Uterus (tissue), 4 donors: ENCODE measurements around the gene MMP25. TPM values are rescaled to one million over a fixed set of nuclear protein-coding genes. Genes with fewer than 3 reads are reported as not detected.
A peak's percentile ranks its signal among the peaks of the same experiment; 100 is the strongest.

ENCODE experiments used
- DNase-seq, 2 donors: peaks; one replicate each; pipeline ENCODE4 v3.0.0-alpha.2; 2019 to 2020
- H3K27ac ChIP-seq, 2 donors: fragments of 200-600 bp; sonication (generic); 1 replicate in 1 of 2; 2 replicates in 1 of 2; pipeline ENCODE4 v1.5.1; 2016 to 2018
- H3K27me3 ChIP-seq, 2 donors: fragments of 200-600 bp; sonication (generic); one replicate each; pipeline ENCODE4 v1.5.1; 2018 to 2019; ENCODE audit warnings: control low read depth in 1 of 2
- H3K36me3 ChIP-seq, 2 donors: fragments of 200-600 bp; sonication (generic); one replicate each; pipeline ENCODE4 v1.5.1; 2019; ENCODE audit warnings: control low read depth in 1 of 2
- H3K4me1 ChIP-seq, 2 donors: fragments of 200-600 bp; sonication (generic); one replicate each; pipeline ENCODE4 v1.5.1; 2018 to 2019; ENCODE audit warnings: control low read depth in 1 of 2
- H3K4me3 ChIP-seq, 2 donors: fragments of 200-600 bp; sonication (generic); 1 replicate in 1 of 2; 2 replicates in 1 of 2; pipeline ENCODE4 v1.5.1; 2018 to 2019; ENCODE audit warnings: mild to moderate bottlenecking in 1 of 2
- H3K9me3 ChIP-seq, 2 donors: fragments of 200-600 bp; sonication (generic); one replicate each; pipeline ENCODE4 v1.5.1; 2019; ENCODE audit warnings: control low read depth in 1 of 2
- POLR2A ChIP-seq, 2 donors: fragments of 450-650 bp; IDR thresholded peaks; one replicate each; pipeline ENCODE4 v1.6.1; 2016; ENCODE audit warnings: antibody characterized with exemption in 2 of 2, mild to moderate bottlenecking in 1 of 2, moderate library complexity in 1 of 2
- intact Hi-C: fragments of 100-400 bp; cut with DNase I; formaldehyde crosslinking; loops from one replicate; pipeline ENCODE4 v1.15.1; 2023; ENCODE audit warnings: low total_unique reads
- total RNA-seq, 4 donors: library from RNA; depleted of rRNA in 3 of 4; stranded (reverse); fragments of >200 nt in 3 of 4; gene quantifications; one replicate each; pipeline versions ENCODE4 v1.1.0 to v1.2.4, GENCODE V29; 2014 to 2023
- TF ChIP-seq, protein P1 (sequence below), 4 experiments: fragments of 200-600 bp in 2 of 4; fragments of 450-650 bp in 2 of 4; sonication (generic) in 2 of 4; IDR thresholded peaks; one replicate each; pipeline ENCODE4 v1.5.1; 2016 to 2019; ENCODE audit warnings: antibody characterized with exemption in 4 of 4, mild to moderate bottlenecking in 2 of 4, moderate library complexity in 1 of 4
- donor health status: DM: yes; HTN: yes; CAD: no.

MMP25 gene
- total RNA-seq, 4 donors from 2014 or later, result 0.21 to 1.1 TPM; not detected in 2

DNA sequence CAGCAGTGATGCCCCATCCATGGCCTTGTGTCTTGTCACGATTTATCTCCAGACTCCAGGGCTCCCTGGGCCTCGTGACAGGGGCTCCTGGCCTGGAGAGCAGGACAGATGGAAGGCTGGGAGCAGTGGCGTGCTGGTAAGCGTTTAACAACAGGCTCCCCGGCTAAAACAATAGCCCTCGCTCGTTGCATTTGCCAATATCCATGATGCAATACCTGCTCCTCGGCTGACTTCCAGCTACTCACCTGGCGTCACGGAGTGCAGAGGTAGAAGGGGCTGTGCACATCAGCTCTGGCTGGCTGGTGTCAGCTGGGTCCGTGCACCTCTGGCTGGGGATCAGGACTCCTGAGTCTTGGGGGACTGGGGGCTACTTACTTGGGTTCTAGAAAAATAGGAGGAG is 8.1 kb upstream of the MMP25 start:
- DNase-seq, result no peak
- peaks cover 18 to 36% of the 10 kb centered on the region in 2 donors for H3K27me3 ChIP-seq
- no peak for TF ChIP-seq POLR2A (IDR thresholded peaks at IDR 0.05)
- TF ChIP-seq, protein P1, sequence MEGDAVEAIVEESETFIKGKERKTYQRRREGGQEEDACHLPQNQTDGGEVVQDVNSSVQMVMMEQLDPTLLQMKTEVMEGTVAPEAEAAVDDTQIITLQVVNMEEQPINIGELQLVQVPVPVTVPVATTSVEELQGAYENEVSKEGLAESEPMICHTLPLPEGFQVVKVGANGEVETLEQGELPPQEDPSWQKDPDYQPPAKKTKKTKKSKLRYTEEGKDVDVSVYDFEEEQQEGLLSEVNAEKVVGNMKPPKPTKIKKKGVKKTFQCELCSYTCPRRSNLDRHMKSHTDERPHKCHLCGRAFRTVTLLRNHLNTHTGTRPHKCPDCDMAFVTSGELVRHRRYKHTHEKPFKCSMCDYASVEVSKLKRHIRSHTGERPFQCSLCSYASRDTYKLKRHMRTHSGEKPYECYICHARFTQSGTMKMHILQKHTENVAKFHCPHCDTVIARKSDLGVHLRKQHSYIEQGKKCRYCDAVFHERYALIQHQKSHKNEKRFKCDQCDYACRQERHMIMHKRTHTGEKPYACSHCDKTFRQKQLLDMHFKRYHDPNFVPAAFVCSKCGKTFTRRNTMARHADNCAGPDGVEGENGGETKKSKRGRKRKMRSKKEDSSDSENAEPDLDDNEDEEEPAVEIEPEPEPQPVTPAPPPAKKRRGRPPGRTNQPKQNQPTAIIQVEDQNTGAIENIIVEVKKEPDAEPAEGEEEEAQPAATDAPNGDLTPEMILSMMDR (IDR thresholded peaks at IDR 0.05), result no peak
- H3K4me3 ChIP-seq, result no peak overlapping the region
- H3K9me3 ChIP-seq, result no peaks in the 10 kb centered on the region
- intact Hi-C loops, result no loop called here
- no peaks in the 10 kb centered on the region for H3K4me1 ChIP-seq
- no peaks in the 10 kb centered on the region for H3K36me3 ChIP-seq
- no peak overlapping the region for H3K27ac ChIP-seq

DNA sequence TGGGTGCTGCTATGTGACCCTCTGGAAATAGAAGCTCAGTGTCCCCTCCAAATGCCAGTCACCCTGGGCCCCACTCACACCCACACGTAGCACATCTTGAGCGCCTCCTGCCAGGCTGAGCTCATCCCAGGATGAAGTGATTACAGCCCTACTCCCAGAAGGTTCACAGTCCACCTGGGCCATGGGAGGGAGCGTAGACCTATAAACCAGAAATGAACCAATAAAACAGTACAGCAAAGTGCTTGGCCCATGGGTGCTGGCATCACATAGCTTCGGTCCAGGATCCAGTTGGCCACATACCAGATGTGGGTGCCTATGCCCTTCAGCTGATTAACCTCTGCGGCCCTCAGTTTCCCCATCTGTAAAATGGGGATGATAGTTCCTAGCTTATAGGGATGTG is 7.5 kb upstream of the MMP25 start:
- H3K27me3 ChIP-seq, result peaks cover 18 to 42% of the 10 kb centered on the region in 2 donors
- H3K4me1 ChIP-seq, result no peaks in the 10 kb centered on the region
- no peak for DNase-seq
- no peaks in the 10 kb centered on the region for H3K9me3 ChIP-seq
- no peak overlapping the region for H3K4me3 ChIP-seq
- no peak for TF ChIP-seq POLR2A (IDR thresholded peaks at IDR 0.05)
- TF ChIP-seq, protein P1 (IDR thresholded peaks at IDR 0.05), result no peak
- intact Hi-C loops, result no loop called here
- no peaks in the 10 kb centered on the region for H3K36me3 ChIP-seq
- no peak overlapping the region for H3K27ac ChIP-seq

DNA sequence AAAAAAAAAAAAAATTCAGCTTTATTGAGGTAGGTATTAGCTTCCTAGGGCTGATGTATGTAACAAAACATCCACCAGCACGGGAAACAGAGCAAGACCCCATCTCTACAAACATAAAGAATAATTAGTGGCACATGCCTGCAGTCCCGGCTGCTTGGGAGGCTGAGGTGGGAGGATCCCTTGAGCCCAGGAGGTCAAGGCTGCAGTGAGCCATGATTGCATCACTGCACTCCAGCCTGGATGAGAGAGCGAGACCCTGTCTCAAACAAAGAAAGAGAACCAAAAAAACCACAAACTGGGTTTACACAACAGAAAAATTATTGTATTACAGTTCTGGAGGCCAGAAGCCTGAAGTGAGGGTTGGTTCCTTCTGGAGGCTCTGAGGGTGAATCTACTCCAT is 4.0 kb upstream of the MMP25 start:
- TF ChIP-seq POLR2A (IDR thresholded peaks at IDR 0.05), result no peak
- TF ChIP-seq, protein P1 (IDR thresholded peaks at IDR 0.05), result no peak
- intact Hi-C loops, result no loop called here
- H3K27me3 ChIP-seq, result peaks cover 29 to 46% of the 10 kb centered on the region in 2 donors

DNA sequence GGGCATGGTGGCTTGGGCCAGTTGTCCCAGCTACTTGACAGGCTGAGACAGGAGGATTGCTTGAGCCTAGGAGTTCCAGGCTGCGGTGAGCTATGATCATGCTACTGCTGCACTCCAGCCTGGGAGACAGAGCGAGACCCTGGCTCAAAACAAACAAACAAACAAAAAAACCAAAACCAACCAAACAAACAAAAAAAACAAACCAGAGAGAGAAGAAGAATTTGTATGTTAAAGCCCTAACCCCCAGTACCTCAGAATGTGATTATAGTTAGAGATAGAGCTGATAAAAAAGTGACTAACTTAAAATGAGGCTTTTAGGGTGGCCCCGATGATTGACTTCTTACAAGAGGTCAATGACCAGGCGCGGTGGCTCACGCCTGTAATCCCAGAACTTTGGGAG is 1.7 kb upstream of the MMP25 start:
- H3K27ac ChIP-seq, result no peak overlapping the region
- peaks cover 29 to 37% of the 10 kb centered on the region in 2 donors for H3K27me3 ChIP-seq
- H3K4me1 ChIP-seq, result peaks cover 0 to 16% of the 10 kb centered on the region in 2 donors
- H3K9me3 ChIP-seq, result no peaks in the 10 kb centered on the region
- no peak for DNase-seq
- TF ChIP-seq, protein P1 (IDR thresholded peaks at IDR 0.05), result no peak
- TF ChIP-seq POLR2A (IDR thresholded peaks at IDR 0.05), result no peak
- no peaks in the 10 kb centered on the region for H3K36me3 ChIP-seq
- H3K4me3 ChIP-seq, result no peak overlapping the region
- intact Hi-C loops, result no loop called here

More for the DNA sequence above, 4.0 kb upstream of the MMP25 start:
- Histone ChIP-seq H3K4me3 (no peak overlapping the region), H3K27ac (no peak overlapping the region), H3K36me3 (no peaks in the 10 kb centered on the region), H3K4me1 (peaks cover 0 to 16% of the 10 kb centered on the region in 2 donors), H3K9me3 (no peaks in the 10 kb centered on the region)
- no peak for DNase-seq

DNA sequence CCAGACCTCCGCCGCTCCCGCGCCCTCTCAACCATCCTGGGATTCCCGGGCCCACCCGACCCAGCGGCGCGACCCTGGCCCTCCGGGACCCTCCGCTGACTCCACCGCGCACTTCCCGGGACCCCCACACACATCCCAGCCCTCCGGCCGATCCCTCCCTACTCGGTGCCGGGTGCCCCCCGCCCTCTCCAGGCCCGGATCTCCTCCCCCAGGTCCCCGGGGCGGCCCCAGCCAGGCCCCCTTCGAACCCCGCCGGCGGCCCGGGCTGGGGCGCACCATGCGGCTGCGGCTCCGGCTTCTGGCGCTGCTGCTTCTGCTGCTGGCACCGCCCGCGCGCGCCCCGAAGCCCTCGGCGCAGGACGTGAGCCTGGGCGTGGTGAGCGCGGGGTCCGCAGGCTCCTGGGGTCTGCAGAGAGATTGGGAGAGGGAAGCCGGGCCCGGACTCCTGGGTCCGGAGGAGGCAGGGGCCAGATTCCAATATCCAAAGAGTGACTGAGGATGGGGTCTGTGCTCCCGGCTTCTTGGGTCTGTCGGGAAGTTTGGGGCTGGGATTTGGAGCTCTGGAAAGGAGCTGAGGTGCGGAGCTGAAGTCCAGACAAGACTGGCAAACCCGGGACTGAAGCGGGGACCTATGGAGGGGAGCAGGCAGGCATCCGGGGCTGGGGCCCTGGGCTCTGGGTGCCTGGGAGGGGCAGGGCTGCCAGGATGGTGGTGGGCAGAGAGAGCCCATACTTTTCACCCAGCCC is 453 bp downstream of the MMP25 start:
- Histone ChIP-seq H3K36me3 (no peaks in the 10 kb centered on the region), H3K4me1 (peaks cover 0 to 16% of the 10 kb centered on the region in 2 donors), H3K27me3 (peaks cover 29 to 37% of the 10 kb centered on the region in 2 donors), H3K4me3 (peak overlapping the region in 1 of 2 donors; percentile 20), H3K9me3 (no peaks in the 10 kb centered on the region), H3K27ac (no peak overlapping the region)
- no peak for TF ChIP-seq POLR2A (IDR thresholded peaks at IDR 0.05)
- TF ChIP-seq, protein P1 (IDR thresholded peaks at IDR 0.05), result no peak
- intact Hi-C loops, result no loop called here
- DNase-seq, result no peak
